Measurements from ENCODE around the gene SOX6.
"Not testable (repeated sequence)": the region's sequence is repeated elsewhere in the genome, so short reads cannot be mapped to it uniquely, and the experiment has no call there.

Gene SOX6

GRCh38 chr11:16141162-16141561 is 215.2 kb downstream of the SOX6 start:
- DNase-seq = not testable (repeated sequence)

GRCh38 chr11:16136792-16137390 is 219.5 kb downstream of the SOX6 start:
- no peak for DNase-seq

GRCh38 chr11:16133867-16134266 is 222.5 kb downstream of the SOX6 start:
- no peak for DNase-seq

- no peak for DNase-seq
Observed at GRCh38 chr11:16127732-16128131, 228.6 kb downstream of the SOX6 start.

- DNase-seq = no peak
Observed at GRCh38 chr11:16126362-16126761, 230.0 kb downstream of the SOX6 start.

- no peak for DNase-seq
Observed at GRCh38 chr11:16125796-16126195, 230.6 kb downstream of the SOX6 start.

- no peak for DNase-seq
Observed at GRCh38 chr11:16124390-16124789, 232.0 kb downstream of the SOX6 start.

- DNase-seq = no peak
Observed at GRCh38 chr11:16121853-16122252, 234.5 kb downstream of the SOX6 start.

GRCh38 chr11:16120008-16120407 is 236.3 kb downstream of the SOX6 start:
- no peak for DNase-seq

GRCh38 chr11:16117989-16118756 is 238.2 kb downstream of the SOX6 start:
- DNase-seq = no peak

GRCh38 chr11:16114978-16115871 is 241.1 kb downstream of the SOX6 start:
- no peak for DNase-seq

- DNase-seq = no peak
Observed at GRCh38 chr11:16114431-16114830, 241.9 kb downstream of the SOX6 start.

- no peak for DNase-seq
Observed at GRCh38 chr11:16111690-16112089, 244.7 kb downstream of the SOX6 start.

GRCh38 chr11:16110886-16111285 is 245.5 kb downstream of the SOX6 start:
- DNase-seq = no peak

- no peak for DNase-seq
Observed at GRCh38 chr11:16099343-16099900, 256.9 kb downstream of the SOX6 start.

GRCh38 chr11:16098526-16099205 is 257.7 kb downstream of the SOX6 start:
- no peak for DNase-seq

GRCh38 chr11:16097543-16097942 is 258.8 kb downstream of the SOX6 start:
- DNase-seq = no peak

- no peak for DNase-seq
Observed at GRCh38 chr11:16096336-16096735, 260.0 kb downstream of the SOX6 start.

GRCh38 chr11:16095756-16096155 is 260.6 kb downstream of the SOX6 start:
- DNase-seq = no peak

- no peak for DNase-seq
Observed at GRCh38 chr11:16093889-16094653, 262.3 kb downstream of the SOX6 start.

GRCh38 chr11:16091862-16092261 is 264.5 kb downstream of the SOX6 start:
- DNase-seq = no peak

GRCh38 chr11:16089481-16089880 is 266.9 kb downstream of the SOX6 start:
- DNase-seq = no peak
